ENCODE results near the gene DPPA5. TPM values are rescaled to one million over a fixed set of nuclear protein-coding genes. Genes with fewer than 3 reads are reported as not detected.

The DPPA5 gene
- total RNA-seq (2021; ENCODE audit: unreplicated experiment) (not detected), Bru-seq, nascent RNA (not detected), BruChase-seq, experiment 1, labeled RNA remaining after a 6-hour chase (not detected), BruChase-seq, experiment 2, labeled RNA remaining after a 2-hour chase (not detected)
- not detected in 2 replicates for polyA plus RNA-seq (2012)
- long read RNA-seq = 0 reads

GRCh38 chr6:73353636-73354593 lies at the start of gene DPPA5:
TSS of gene DPPA5 (minus strand) at chr6:73354276. CDS start at chr6:73354225, 51 bp downstream.
- RAD21 ChIA-PET (ENCODE audit: low non-redundant PET in 1 of 2, low total read pairs in 2 of 2, uncharacterized antibody in 2 of 2, unreplicated experiment in 2 of 2) = no interaction called here
- Histone ChIP-seq H3K4me2 (ENCODE audit: low read length) (no peak within 1 kb of the TSS), H2AFZ (ENCODE audit: low read depth, low read length, poor library complexity, severe bottlenecking) (no peak within 1 kb of the TSS), H3K4me1 (ENCODE audit: control insufficient read depth in 1 of 2, insufficient read depth in 2 of 2, low read length in 2 of 2) (no peaks in the 10 kb centered on the region), H4K20me1 (ENCODE audit: insufficient read depth) (no peaks in the 10 kb centered on the region), H3K36me3 (ENCODE audit: control insufficient read depth in 1 of 2, insufficient read depth in 2 of 2, low read length in 2 of 2) (no peaks in the 10 kb centered on the region), H3K27me3 (ENCODE audit: insufficient read depth, low read length) (no peaks in the 10 kb centered on the region), H3K4me3 (replicated peaks in 1 of 2; ENCODE audit: low read depth in 1 of 2, low read length in 2 of 2) (no peak within 1 kb of the TSS), H3K9me2 (ENCODE audit: insufficient read depth) (no peaks in the 10 kb centered on the region), H3K79me2 (ENCODE audit: insufficient read depth, low read length) (no peaks in the 10 kb centered on the region), H3K9me3 (ENCODE audit: control insufficient read depth in 1 of 2, insufficient read depth in 1 of 2, low read depth in 1 of 2, low read length in 2 of 2) (no peaks in the 10 kb centered on the region), H3K9ac (ENCODE audit: low read length) (no peak within 1 kb of the TSS), H3K27ac (ENCODE audit: low read depth, low read length) (no peak within 1 kb of the TSS)
- no peak for ATAC-seq
- TF ChIP-seq TCF7L2 (IDR thresholded peaks at IDR 0.05; ENCODE audit: borderline replicate concordance, extremely low read depth, insufficient read depth, insufficient read length) = no peak
- no peak for TF ChIP-seq RAD21 (IDR thresholded peaks at IDR 0.05; ENCODE audit: low read depth)
- TF ChIP-seq ZFX (IDR thresholded peaks at IDR 0.05) = no peak
- BruUV-seq (replicated peaks) = no TSS peak
- intact Hi-C loops (cut with micrococcal nuclease) = no loop called here
- POLR2A ChIA-PET = no interaction called here
- CTCF ChIA-PET = no interaction called here
- DNase-seq (ENCODE audit: low read depth, low spot score) = no peak

GRCh38 chr6:73400656-73401055 lies 46.6 kb upstream of the DPPA5 start:
- no peaks in the 10 kb centered on the region for H4K20me1 ChIP-seq (ENCODE audit: insufficient read depth)
- no peaks in the 10 kb centered on the region for H3K36me3 ChIP-seq (ENCODE audit: control insufficient read depth in 1 of 2, insufficient read depth in 2 of 2, low read length in 2 of 2)
- ATAC-seq (no peak), DNase-seq (ENCODE audit: low read depth, low spot score) (no peak)
- RAD21 ChIA-PET (ENCODE audit: low non-redundant PET in 1 of 2, low total read pairs in 2 of 2, uncharacterized antibody in 2 of 2, unreplicated experiment in 2 of 2) = no interaction called here
- CTCF ChIA-PET = interaction anchor here (1.6 kb wide), 1 partner anchor 12 kb away, joined by 5 read pairs; no protein-coding TSS in a partner anchor
- no peak overlapping the region for H3K9ac ChIP-seq (ENCODE audit: low read length)
- no peak overlapping the region for H2AFZ ChIP-seq (ENCODE audit: low read depth, low read length, poor library complexity, severe bottlenecking)
- intact Hi-C loops (cut with micrococcal nuclease) = no loop called here
- no peak overlapping the region for H3K4me3 ChIP-seq (replicated peaks in 1 of 2; ENCODE audit: low read depth in 1 of 2, low read length in 2 of 2)
- no peaks in the 10 kb centered on the region for H3K79me2 ChIP-seq (ENCODE audit: insufficient read depth, low read length)
- no peaks in the 10 kb centered on the region for H3K4me1 ChIP-seq (ENCODE audit: control insufficient read depth in 1 of 2, insufficient read depth in 2 of 2, low read length in 2 of 2)
- H3K27me3 ChIP-seq (ENCODE audit: insufficient read depth, low read length) = no peaks in the 10 kb centered on the region
- BruUV-seq (replicated peaks) = no TSS peak
- no peaks in the 10 kb centered on the region for H3K9me3 ChIP-seq (ENCODE audit: control insufficient read depth in 1 of 2, insufficient read depth in 1 of 2, low read depth in 1 of 2, low read length in 2 of 2)
- H3K27ac ChIP-seq (ENCODE audit: low read depth, low read length) = no peak overlapping the region
- no peak for TF ChIP-seq JUND (IDR thresholded peaks at IDR 0.05)
- TF ChIP-seq SP1 (IDR thresholded peaks at IDR 0.05; ENCODE audit: low read depth) = no peak
- no peak overlapping the region for H3K4me2 ChIP-seq (ENCODE audit: low read length)
- POLR2A ChIA-PET = no interaction called here
- no peaks in the 10 kb centered on the region; the same call in 1 of the 2 replicates for H3K9me2 ChIP-seq (ENCODE audit: insufficient read depth)

Data from HCT116 (cell line).